Activated CD4-positive, alpha-beta memory T cell treated with anti-CD3 and anti-CD28 coated beads for 36 hours (primary cell): ENCODE results near the gene NOSIP. TPM values are rescaled to one million over a fixed set of nuclear protein-coding genes. Genes with fewer than 3 reads are reported as not detected.

Source experiments
- total RNA-seq, 2 experiments: library from RNA; stranded (reverse); gene quantifications; one replicate each; pipeline ENCODE4 v1.2.3, GENCODE V29; 2021

The NOSIP gene
- total RNA-seq, 2 experiments from 2014 or later = 80.3 to 84.3 TPM

Other genes with a start within 250 kb of the NOSIP start
- gene CD37, start 245.2 kb downstream of the NOSIP start, total RNA-seq = 100 to 1,000 TPM; 178 to 181 TPM
- gene TEAD2, start 218.1 kb downstream of the NOSIP start, total RNA-seq = not detected
- not detected for gene DKKL1, start 216.7 kb downstream of the NOSIP start, total RNA-seq
- 1 to 10 TPM; 2.3 to 2.6 TPM for gene KASH5, start 192.3 kb downstream of the NOSIP start, total RNA-seq
- gene PTH2, start 157.1 kb downstream of the NOSIP start, total RNA-seq = not detected
- gene GFY, start 155.2 kb downstream of the NOSIP start, total RNA-seq = not detected
- under 1 TPM in 1 of 2 experiments, not detected in 1; 0.17 TPM for gene SLC17A7, start 139.0 kb downstream of the NOSIP start, total RNA-seq
- gene PIH1D1, start 128.7 kb downstream of the NOSIP start, total RNA-seq = 100 to 1,000 TPM; 117 to 129 TPM
- gene ALDH16A1, start 127.3 kb downstream of the NOSIP start, total RNA-seq = 10 to 100 TPM; 43.7 to 44.2 TPM
- 10 to 100 TPM; 50.1 to 51.0 TPM for gene FLT3LG, start 106.3 kb downstream of the NOSIP start, total RNA-seq
- 1,000 to 10,000 TPM; 4,276 to 4,379 TPM for gene RPL13A, start 92.9 kb downstream of the NOSIP start, total RNA-seq
- 1,000 to 10,000 TPM; 3,093 to 3,130 TPM for gene RPS11, start 84.1 kb downstream of the NOSIP start, total RNA-seq
- gene FCGRT, start 67.9 kb downstream of the NOSIP start, total RNA-seq = 10 to 100 TPM; 13.2 to 17.2 TPM
- gene RCN3, start 52.6 kb downstream of the NOSIP start, total RNA-seq = 1 to 10 TPM; 6.3 to 6.5 TPM
- 1 to 10 TPM in 1 of 2 experiments, under 1 TPM in 1; 0.85 to 1.5 TPM for gene PRRG2, start 760 bp upstream of the NOSIP start, total RNA-seq
- 10 to 100 TPM; 19.9 to 22.4 TPM for gene PRR12, start 10.6 kb upstream of the NOSIP start, total RNA-seq
- gene RRAS, start 59.6 kb upstream of the NOSIP start, total RNA-seq = 10 to 100 TPM; 12.2 to 14.4 TPM
- gene SCAF1, start 61.7 kb upstream of the NOSIP start, total RNA-seq = 10 to 100 TPM; 57.4 to 58.6 TPM
- gene IRF3, start 85.3 kb upstream of the NOSIP start, total RNA-seq = 100 to 1,000 TPM; 143 to 156 TPM
- 10 to 100 TPM; 87.2 to 89.1 TPM for gene BCL2L12, start 85.4 kb upstream of the NOSIP start, total RNA-seq
- 100 to 1,000 TPM; 315 to 325 TPM for gene PRMT1, start 96.7 kb upstream of the NOSIP start, total RNA-seq
- gene ADM5, start 109.0 kb upstream of the NOSIP start, total RNA-seq = 1 to 10 TPM; 2.9 to 3.0 TPM
- gene CPT1C, start 110.6 kb upstream of the NOSIP start, total RNA-seq = 1 to 10 TPM; 1.4 to 1.6 TPM
- gene TSKS, start 182.8 kb upstream of the NOSIP start, total RNA-seq = under 1 TPM; 0.40 to 0.63 TPM
- 10 to 100 TPM; 86.0 to 88.4 TPM for gene AP2A1, start 186.4 kb upstream of the NOSIP start, total RNA-seq
- 10 to 100 TPM; 15.2 to 16.2 TPM for gene FUZ, start 232.7 kb upstream of the NOSIP start, total RNA-seq
- 10 to 100 TPM; 45.6 to 50.2 TPM for gene MED25, start 237.7 kb upstream of the NOSIP start, total RNA-seq